ENCODE results near the gene TULP1. TPM values are rescaled to one million over a fixed set of nuclear protein-coding genes. Genes with fewer than 3 reads are reported as not detected.

Gene TULP1
- total RNA-seq, 2 donors from 2014 or later, result 0.27 TPM; not detected in 1

DNA sequence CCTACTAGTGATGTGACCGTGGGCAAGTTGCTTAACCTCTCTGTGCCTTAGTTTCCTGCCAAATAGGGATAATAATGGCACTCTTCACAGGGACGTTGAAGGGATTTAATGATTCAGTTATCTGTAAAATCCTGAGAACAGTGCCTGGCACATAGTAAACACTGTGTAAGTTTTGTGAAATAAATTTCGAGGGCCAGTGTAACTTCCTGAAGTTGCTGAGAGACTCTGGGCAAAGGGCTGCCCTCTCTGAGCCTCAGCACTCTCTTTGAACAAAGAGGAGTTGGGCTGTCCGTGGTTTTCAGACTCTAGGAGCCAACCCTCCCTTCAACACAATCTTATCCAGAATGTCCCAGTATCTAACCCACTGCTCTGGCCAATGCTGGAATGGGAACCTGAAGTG is 13.3 kb downstream of the TULP1 start:
- Histone ChIP-seq H3K36me3 (no peaks in the 10 kb centered on the region), H3K27me3 (replicated peaks; ENCODE audit: insufficient read depth) (no peaks in the 10 kb centered on the region), H3K27ac (no peak overlapping the region), H3K4me1 (replicated peaks) (peaks cover 11% of the 10 kb centered on the region), H3K9me3 (no peaks in the 10 kb centered on the region), H3K4me3 (no peak overlapping the region)
- WGBS, result 68% methylated on average over 4 of the region's 4 CpGs
- DNase-seq (ENCODE audit: low spot score), result no peak
- TF ChIP-seq, protein P1, sequence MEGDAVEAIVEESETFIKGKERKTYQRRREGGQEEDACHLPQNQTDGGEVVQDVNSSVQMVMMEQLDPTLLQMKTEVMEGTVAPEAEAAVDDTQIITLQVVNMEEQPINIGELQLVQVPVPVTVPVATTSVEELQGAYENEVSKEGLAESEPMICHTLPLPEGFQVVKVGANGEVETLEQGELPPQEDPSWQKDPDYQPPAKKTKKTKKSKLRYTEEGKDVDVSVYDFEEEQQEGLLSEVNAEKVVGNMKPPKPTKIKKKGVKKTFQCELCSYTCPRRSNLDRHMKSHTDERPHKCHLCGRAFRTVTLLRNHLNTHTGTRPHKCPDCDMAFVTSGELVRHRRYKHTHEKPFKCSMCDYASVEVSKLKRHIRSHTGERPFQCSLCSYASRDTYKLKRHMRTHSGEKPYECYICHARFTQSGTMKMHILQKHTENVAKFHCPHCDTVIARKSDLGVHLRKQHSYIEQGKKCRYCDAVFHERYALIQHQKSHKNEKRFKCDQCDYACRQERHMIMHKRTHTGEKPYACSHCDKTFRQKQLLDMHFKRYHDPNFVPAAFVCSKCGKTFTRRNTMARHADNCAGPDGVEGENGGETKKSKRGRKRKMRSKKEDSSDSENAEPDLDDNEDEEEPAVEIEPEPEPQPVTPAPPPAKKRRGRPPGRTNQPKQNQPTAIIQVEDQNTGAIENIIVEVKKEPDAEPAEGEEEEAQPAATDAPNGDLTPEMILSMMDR (IDR thresholded peaks at IDR 0.05), result no peak
- TF ChIP-seq POLR2AphosphoS5 (IDR thresholded peaks at IDR 0.05), result no peak
- intact Hi-C loops (cut with DNase I), result no loop called here

DNA sequence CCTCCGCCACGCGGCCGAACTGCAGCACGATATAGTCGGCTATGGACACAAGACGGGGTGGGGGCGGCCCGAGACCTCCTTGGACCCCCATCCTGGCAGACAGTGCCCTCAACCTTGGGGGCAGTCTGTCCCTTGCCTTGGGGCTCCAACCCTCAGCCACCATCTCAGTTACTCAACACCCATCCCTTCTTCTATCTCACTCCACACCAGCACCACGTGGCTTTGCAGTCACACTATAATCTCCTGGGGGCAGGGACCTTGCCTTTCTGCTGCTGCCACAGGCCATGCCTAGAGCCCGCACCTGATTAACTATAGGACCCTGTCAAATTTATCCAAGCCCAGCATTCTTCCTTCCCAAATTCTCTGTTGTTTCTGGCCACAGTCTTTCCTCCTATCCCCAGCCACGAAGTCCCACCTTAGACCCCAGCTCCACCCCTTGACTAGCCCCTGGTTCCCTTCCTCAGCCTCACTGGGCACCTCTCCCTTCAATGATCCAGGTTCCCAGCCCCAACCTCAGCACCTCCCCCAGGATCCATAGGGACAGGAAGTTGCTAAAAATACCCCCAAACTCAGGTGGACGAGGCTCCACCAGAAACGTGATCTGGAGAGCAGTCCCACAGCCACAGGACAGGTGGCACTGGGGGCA is 14.2 kb downstream of the TULP1 start:
- 34% methylated on average over 10 of the region's 14 CpGs for WGBS
- Histone ChIP-seq H3K9me3 (no peaks in the 10 kb centered on the region), H3K27me3 (replicated peaks; ENCODE audit: insufficient read depth) (no peaks in the 10 kb centered on the region), H3K4me1 (replicated peaks) (peaks cover 18% of the 10 kb centered on the region), H3K36me3 (no peaks in the 10 kb centered on the region), H3K27ac (peak overlapping the region; percentile 95 to 98), H3K4me3 (peak overlapping the region; percentile 89 to 97)
- no peak for DNase-seq (ENCODE audit: low spot score)
- TF ChIP-seq POLR2AphosphoS5 (IDR thresholded peaks at IDR 0.05) (no peak), POLR2A (IDR thresholded peaks at IDR 0.05) (no peak)
- TF ChIP-seq, protein P1 (IDR thresholded peaks at IDR 0.05), result no peak
- intact Hi-C loops (cut with DNase I), result no loop called here

DNA sequence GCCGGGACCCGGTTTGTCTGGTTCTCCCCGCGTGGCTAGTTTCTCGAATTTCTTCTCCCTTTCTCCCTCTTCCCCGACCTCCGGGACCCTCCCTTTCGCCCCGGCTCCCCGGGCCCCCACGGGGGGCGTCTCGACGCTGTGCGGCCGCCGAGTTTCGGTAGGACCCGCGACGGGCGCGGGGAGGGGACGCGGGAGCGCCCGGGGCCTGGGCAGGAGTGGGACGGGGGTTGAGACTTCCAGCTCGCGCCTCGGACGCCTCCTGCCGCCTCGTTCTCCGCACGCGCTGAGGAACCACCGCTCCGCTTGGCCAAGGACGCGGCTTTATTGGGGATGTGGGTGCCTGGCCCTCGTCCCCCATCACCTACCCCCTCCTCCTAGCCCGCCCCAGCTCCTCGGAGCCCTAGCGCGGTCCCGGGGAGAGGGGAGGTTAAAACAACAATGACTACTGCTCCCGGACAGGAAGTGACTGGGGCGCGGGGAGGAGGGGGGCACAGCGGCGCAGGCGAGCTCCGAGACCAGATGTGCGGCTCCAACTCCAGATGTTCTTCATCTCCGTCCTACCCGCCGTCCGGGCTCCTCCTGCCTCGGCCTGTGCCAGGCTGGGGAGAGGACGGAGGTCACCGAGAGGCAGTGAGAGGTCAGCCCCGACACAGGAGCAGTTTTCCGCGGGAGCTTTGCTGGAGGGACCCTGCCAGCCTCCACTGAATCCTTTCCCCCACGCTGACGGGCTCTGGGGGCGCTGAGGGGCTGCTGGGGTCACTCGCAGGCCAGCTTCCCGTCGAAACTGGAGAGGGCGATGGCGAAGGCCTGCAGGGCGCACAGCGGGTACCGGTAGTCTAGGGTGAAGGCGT is 14.9 kb downstream of the TULP1 start:
- no peaks in the 10 kb centered on the region for H3K9me3 ChIP-seq
- peaks cover 21% of the 10 kb centered on the region for H3K4me1 ChIP-seq (replicated peaks)
- H3K27me3 ChIP-seq (replicated peaks; ENCODE audit: insufficient read depth), result no peaks in the 10 kb centered on the region
- DNase-seq (ENCODE audit: low spot score), result no peak
- WGBS, result 2% methylated on average over 70 of the region's 77 CpGs
- peak overlapping the region; percentile 89 to 97 for H3K4me3 ChIP-seq
- intact Hi-C loops (cut with DNase I), result loop anchor here (2.0 kb wide), 1 partner anchor 29 kb away; the partner anchor contains the start of gene RPL10A
- H3K27ac ChIP-seq, result peak overlapping the region; percentile 95 to 98
- no peaks in the 10 kb centered on the region for H3K36me3 ChIP-seq
- TF ChIP-seq, protein P1 (IDR thresholded peaks at IDR 0.05), result peak in 3 of 4 experiments; percentile 9 to 26 (median 14)
- TF ChIP-seq POLR2A (IDR thresholded peaks at IDR 0.05) (peak; percentile 45), POLR2AphosphoS5 (IDR thresholded peaks at IDR 0.05) (no peak)

DNA sequence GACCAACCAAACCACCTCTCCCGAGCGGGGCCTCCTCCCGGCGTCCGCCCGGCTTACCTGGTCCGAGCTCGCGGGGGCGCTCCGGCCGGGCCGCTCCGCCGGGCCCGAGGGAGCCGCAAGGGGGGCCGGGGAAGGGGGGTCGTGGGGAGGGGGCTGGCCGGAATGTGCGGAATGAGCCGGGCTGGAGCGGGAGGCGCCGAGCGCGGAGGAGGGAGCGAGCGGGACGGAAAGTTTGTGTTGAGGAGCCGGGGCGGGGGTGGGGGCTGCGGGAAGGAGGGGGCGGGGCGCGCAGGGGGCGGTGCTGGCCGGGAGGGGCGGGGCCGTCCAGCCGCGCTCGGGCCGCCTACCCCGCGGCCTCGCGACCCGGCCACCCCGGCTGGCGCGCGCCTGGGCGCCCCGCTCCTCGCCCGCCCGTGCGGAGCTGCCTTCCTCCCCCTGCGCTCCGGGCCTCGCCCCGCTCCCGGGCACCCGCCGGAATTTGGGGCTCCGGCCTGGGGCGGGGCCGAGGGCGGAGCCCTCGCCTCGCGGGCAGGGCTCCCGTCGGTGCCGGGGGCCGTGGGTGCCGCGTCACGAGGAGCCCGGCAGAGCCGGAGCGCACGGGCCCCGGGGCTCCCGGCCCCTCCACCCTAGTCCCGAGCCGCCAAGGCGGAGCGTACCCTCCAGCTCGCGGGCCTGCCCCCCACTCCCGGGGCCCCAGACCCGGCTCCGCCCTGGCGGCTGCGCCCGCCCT is 15.7 kb downstream of the TULP1 start, which contains the start of gene TEAD3:
Gene TEAD3, minus strand, starts transcription at position 239 of the 730 bp plus-strand sequence.
- Histone ChIP-seq H3K9me3 (no peaks in the 10 kb centered on the region), H3K4me1 (replicated peaks) (peaks cover 29% of the 10 kb centered on the region)
- WGBS, result under 1% methylated on average over 91 of the region's 98 CpGs

More for the DNA sequence above, 15.7 kb downstream of the TULP1 start, which contains the start of gene TEAD3:
- peak; percentile 76 for TF ChIP-seq POLR2A (IDR thresholded peaks at IDR 0.05)
- TF ChIP-seq POLR2AphosphoS5 (IDR thresholded peaks at IDR 0.05), result no peak
- TF ChIP-seq, protein P1 (IDR thresholded peaks at IDR 0.05), result no peak
- peak within 1 kb of the TSS; percentile 89 to 97 for H3K4me3 ChIP-seq
- peak; percentile 68 for DNase-seq (ENCODE audit: low spot score)
- intact Hi-C loops (cut with DNase I), result loop anchor here (2.0 kb wide), 1 partner anchor 28 kb away; the partner anchor contains the start of gene RPL10A
- no peaks in the 10 kb centered on the region for H3K27me3 ChIP-seq (replicated peaks; ENCODE audit: insufficient read depth)
- H3K27ac ChIP-seq, result peak within 1 kb of the TSS; percentile 95 to 98
- no peaks in the 10 kb centered on the region for H3K36me3 ChIP-seq
